Skeletal muscle satellite cell (primary cell): ENCODE data around the gene ZNF292.

ENCODE experiments used
- H3K27me3 ChIP-seq: 2 replicates; pipeline ENCODE4 v1.7.0; 2013; ENCODE audit warnings: low read length; ENCODE audit not compliant: control insufficient read depth, insufficient read depth
- H3K36me3 ChIP-seq: 2 replicates; pipeline ENCODE4 v1.7.0; 2013; ENCODE audit warnings: mild to moderate bottlenecking, control low read depth, low read length; ENCODE audit not compliant: insufficient read depth
- H3K4me1 ChIP-seq: 2 replicates; pipeline ENCODE4 v1.7.0; 2013; ENCODE audit warnings: low read length; ENCODE audit not compliant: control insufficient read depth, insufficient read depth
- H3K4me2 ChIP-seq: 2 replicates; pipeline ENCODE4 v1.7.0; 2013; ENCODE audit warnings: mild to moderate bottlenecking, low read length
- H3K4me3 ChIP-seq: 2 replicates; pipeline ENCODE4 v1.7.0; 2013; ENCODE audit warnings: low read length
- H3K9ac ChIP-seq: 2 replicates; pipeline ENCODE4 v1.7.0; 2013; ENCODE audit warnings: mild to moderate bottlenecking, low read depth, low read length, moderate library complexity
- H3K9me3 ChIP-seq: replicated peaks from 2 replicates; pipeline ENCODE4 v1.7.0; 2013; ENCODE audit warnings: mild to moderate bottlenecking, control low read depth, low read length

The ZNF292 gene

DNA sequence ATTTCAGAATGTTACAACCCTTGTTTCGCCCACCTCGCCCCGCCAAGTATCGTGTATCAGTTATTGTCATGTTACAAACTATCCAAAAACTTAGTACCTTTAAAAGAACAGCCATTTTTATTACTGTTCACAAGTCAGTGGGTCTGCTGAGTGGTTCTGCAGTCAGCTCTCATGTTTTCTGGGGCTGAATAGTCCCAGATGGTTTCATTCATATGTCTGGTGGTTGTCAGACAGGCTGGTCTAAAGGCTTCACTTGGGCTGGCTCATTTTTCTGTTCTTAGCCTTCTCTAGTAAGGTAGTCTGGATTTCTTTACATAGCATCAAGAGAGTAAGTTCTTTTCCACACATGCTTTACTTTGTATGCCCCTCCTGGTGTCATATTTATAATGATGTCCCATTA lies 8.6 kb downstream of the ZNF292 start:
- H3K9ac ChIP-seq = no peak overlapping the region
- H3K36me3 ChIP-seq = no peaks in the 10 kb centered on the region
- H3K27me3 ChIP-seq = no peaks in the 10 kb centered on the region
- no peak overlapping the region for H3K4me2 ChIP-seq
- no peaks in the 10 kb centered on the region for H3K9me3 ChIP-seq
- H3K4me3 ChIP-seq = no peak overlapping the region
- H3K4me1 ChIP-seq = peaks cover 11% of the 10 kb centered on the region

DNA sequence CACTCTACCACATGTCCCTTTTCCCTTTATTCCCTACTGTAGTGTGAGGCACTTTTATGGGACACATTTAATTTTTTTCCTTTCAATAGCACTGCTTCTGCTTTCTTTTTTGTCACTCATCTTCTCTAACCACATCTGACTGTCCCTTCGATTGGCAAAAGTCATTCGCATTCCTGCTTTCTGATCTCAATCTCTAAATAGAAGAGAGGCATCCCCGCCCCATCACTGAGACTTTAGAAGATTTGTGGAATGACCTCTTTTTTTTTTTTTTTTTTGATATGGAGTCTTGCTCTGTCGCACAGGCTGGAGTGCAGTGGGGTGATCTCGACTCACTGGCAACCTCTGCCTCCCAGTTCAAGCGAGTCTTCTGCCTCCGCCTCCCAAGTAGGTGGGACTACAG lies 9.1 kb downstream of the ZNF292 start:
- Histone ChIP-seq H3K4me1 (peaks cover 11% of the 10 kb centered on the region), H3K9ac (no peak overlapping the region), H3K4me2 (no peak overlapping the region), H3K4me3 (no peak overlapping the region), H3K27me3 (no peaks in the 10 kb centered on the region), H3K9me3 (no peaks in the 10 kb centered on the region), H3K36me3 (no peaks in the 10 kb centered on the region)

DNA sequence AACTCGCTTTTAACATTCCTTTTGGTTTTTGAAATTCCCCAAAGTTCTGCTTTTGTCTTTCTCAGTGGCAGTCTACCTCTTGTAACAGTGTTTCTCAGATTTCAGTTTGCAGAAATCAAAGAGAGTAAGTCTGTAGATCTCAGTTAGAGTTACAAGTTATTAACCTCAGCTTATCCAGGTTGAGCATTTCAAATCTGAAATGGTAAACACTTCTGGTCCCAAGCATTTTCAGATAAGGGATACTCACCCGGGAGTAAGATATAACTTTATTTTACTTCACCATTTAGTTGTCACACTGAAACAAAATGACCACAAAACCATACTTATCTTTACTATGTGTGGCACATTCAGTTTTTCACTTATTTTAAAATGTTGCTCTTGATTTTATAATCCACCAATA lies 9.8 kb downstream of the ZNF292 start:
- Histone ChIP-seq H3K9ac (no peak overlapping the region), H3K4me1 (peaks cover 11% of the 10 kb centered on the region), H3K4me2 (no peak overlapping the region), H3K27me3 (no peaks in the 10 kb centered on the region), H3K4me3 (no peak overlapping the region), H3K9me3 (no peaks in the 10 kb centered on the region), H3K36me3 (no peaks in the 10 kb centered on the region)

DNA sequence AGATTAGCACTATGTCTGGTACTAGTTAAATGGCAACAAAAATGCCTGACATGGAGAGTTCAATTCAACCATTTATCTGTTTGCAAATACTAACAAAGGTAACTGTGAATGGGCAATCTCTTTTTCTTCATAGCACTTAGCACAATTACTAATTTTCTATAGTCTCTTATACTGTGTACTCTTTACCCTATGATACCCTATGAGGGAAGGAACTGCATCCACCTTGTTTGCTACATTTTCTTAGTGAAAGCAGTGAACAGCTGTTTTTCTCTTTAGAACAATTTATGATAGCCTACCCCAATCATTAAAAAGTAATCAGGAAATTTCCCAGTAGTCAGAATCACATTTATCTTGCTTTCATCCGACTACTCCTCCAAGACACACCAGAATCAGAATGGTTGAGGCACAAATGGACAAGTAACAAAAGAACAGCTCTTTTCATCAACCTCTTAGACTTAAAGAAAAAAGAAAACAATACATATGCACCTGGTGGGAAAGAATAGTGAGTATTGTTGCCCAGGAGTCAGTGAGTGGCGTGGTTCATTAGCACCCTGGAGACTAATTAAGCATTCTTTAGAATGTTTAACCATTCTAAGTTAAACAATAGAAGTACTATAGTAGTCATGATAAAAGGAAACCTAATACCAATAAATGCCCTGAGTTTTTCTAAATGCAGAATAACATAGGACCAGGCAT lies 16.7 kb downstream of the ZNF292 start:
- Histone ChIP-seq H3K9me3 (no peaks in the 10 kb centered on the region), H3K4me3 (no peak overlapping the region), H3K9ac (no peak overlapping the region), H3K4me2 (no peak overlapping the region), H3K4me1 (no peaks in the 10 kb centered on the region), H3K36me3 (no peaks in the 10 kb centered on the region), H3K27me3 (no peaks in the 10 kb centered on the region)

DNA sequence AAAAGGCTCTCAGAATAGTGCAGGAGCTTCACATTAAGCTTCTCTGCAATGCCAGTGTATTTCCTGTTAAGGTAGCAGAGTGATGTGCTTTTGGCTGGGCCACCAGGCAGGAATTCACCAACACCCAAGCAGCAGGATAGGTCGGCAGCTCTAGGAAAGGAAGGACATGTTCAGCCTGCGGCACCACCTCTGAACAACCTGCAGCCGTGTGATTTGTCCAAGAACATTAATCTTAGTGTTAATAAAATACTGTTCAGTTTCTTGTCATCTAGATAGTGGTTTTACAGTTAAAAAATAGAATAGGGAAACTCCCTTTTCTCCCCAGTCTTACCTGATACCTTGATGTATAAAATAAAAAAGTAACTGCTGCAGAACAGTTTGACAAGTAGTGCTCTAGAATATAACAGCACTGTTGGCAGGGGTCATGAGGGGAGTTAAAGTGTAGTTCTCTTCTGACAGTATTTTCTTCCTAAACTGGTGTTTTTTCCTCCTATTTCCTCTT lies 18.8 kb downstream of the ZNF292 start:
- no peaks in the 10 kb centered on the region for H3K4me1 ChIP-seq
- no peaks in the 10 kb centered on the region for H3K9me3 ChIP-seq
- no peaks in the 10 kb centered on the region for H3K27me3 ChIP-seq
- no peak overlapping the region for H3K4me2 ChIP-seq
- H3K36me3 ChIP-seq = no peaks in the 10 kb centered on the region
- no peak overlapping the region for H3K4me3 ChIP-seq
- H3K9ac ChIP-seq = no peak overlapping the region

DNA sequence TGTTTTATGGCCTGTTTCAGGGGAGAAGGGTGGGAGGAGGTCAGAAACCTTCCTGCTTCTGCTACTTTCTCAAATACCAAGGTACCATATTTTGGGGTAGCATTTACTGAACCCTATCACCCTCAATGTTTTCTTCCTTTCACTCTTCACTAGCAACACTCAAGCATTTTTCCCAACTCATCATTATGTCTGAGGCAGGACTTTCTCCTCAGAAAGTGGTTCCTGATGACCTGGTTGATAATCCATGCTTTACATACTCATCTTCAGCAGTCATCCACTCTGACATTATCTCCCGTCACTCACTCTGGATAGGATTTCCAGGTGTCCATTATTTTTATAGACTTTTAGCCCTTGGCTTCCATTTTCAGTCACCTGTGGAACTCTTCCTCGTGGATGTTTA lies 21.1 kb downstream of the ZNF292 start:
- Histone ChIP-seq H3K36me3 (no peaks in the 10 kb centered on the region), H3K4me1 (no peaks in the 10 kb centered on the region), H3K4me3 (no peak overlapping the region), H3K4me2 (no peak overlapping the region), H3K9me3 (no peaks in the 10 kb centered on the region), H3K27me3 (no peaks in the 10 kb centered on the region), H3K9ac (no peak overlapping the region)

DNA sequence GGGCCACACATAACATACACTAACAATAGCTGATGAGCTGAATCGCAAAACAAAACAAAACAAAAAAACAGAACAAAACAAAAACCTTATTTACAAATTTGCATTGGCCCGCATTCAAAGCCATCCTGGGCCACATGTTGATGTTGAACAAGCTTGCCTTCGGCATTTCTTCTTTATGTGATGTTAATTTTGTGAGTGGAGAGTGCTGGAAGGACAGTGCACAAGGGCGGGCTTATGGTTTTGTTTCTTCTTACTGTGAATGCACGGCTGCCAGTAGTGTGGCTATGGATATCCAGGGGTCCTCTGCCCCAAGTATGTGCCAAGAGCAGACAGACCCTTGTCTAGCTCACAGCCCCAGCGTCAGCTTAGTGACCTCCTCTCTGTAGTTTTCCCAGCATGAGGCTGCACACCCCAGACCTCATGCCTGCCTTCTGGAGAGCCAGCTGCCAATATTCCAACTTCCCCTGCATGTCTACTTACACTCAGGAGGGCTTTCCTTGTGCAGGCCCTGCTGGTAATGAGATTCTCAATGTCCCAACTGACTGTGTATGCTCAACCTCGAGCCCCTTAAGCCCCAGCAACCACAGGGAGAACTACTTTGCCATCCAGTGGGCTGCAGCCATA lies 24.9 kb downstream of the ZNF292 start:
- no peak overlapping the region for H3K4me3 ChIP-seq
- H3K9ac ChIP-seq = no peak overlapping the region
- H3K4me1 ChIP-seq = peaks cover 9% of the 10 kb centered on the region
- H3K9me3 ChIP-seq = no peaks in the 10 kb centered on the region
- no peak overlapping the region for H3K4me2 ChIP-seq
- no peaks in the 10 kb centered on the region for H3K27me3 ChIP-seq
- H3K36me3 ChIP-seq = no peaks in the 10 kb centered on the region

DNA sequence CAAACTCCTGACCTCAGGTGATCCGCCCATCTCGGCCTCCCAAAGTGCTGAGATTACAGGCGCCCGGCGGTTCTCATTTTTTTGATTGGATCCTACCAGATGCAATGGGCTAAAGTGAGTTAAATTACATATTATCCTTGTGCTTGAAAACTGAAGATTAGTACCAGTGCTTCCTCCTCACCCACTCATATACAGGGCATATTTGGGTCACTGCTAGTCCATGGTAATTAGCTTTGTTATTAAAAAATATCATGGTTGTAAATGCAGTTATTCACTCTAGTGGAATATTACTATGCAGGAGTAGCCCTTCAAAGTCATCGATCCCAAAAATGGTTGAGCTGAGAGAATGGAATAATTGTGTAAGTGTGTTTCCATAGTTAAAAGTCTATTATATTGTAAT lies 26.5 kb downstream of the ZNF292 start:
- Histone ChIP-seq H3K36me3 (peaks cover 4% of the 10 kb centered on the region), H3K9ac (no peak overlapping the region), H3K9me3 (no peaks in the 10 kb centered on the region), H3K4me2 (no peak overlapping the region), H3K4me1 (peaks cover 9% of the 10 kb centered on the region), H3K27me3 (no peaks in the 10 kb centered on the region), H3K4me3 (no peak overlapping the region)

DNA sequence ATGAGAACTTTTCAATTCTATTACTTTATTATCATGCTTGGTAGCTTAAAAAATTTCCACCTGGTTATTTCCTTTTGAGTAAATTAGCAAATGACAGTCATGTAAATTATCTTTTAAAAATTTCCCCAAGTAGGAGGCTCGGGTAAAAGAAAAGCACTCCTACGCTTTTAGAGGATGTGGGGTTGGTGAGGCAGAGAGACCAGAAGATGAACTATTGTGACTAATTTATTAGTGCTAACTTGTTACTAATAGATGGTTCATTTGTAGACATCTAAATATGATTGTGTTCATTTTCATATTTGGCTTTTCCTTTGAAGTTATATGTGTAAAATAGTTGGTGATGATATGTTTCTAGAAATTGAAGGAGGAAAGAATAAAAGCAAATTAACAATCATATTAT lies 27.0 kb downstream of the ZNF292 start:
- no peaks in the 10 kb centered on the region for H3K9me3 ChIP-seq
- H3K4me2 ChIP-seq = no peak overlapping the region
- H3K4me3 ChIP-seq = no peak overlapping the region
- H3K27me3 ChIP-seq = no peaks in the 10 kb centered on the region
- H3K36me3 ChIP-seq = peaks cover 4% of the 10 kb centered on the region
- no peak overlapping the region for H3K9ac ChIP-seq
- H3K4me1 ChIP-seq = peaks cover 9% of the 10 kb centered on the region

DNA sequence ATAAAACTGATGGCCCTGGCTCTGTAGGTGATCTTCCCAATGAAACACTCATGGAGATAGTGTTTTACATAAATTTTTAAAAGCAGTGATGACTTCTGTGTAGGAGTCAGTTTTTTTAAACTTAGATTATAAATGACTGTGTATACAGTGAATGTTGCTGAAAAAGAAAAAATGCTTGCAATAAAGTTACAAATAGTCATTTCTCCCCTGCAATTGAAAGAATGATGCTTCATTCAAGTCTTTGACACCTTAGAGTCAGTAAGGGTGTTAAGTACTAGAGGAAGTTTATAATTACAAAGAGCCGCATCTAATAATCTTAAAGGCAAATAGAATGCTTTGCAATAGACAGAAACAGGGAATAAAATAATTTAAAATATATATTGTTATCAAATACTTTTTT lies 27.6 kb downstream of the ZNF292 start:
- no peak overlapping the region for H3K4me2 ChIP-seq
- no peak overlapping the region for H3K9ac ChIP-seq
- H3K4me1 ChIP-seq = peaks cover 9% of the 10 kb centered on the region
- H3K9me3 ChIP-seq = no peaks in the 10 kb centered on the region
- peaks cover 4% of the 10 kb centered on the region for H3K36me3 ChIP-seq
- H3K27me3 ChIP-seq = no peaks in the 10 kb centered on the region
- H3K4me3 ChIP-seq = no peak overlapping the region

DNA sequence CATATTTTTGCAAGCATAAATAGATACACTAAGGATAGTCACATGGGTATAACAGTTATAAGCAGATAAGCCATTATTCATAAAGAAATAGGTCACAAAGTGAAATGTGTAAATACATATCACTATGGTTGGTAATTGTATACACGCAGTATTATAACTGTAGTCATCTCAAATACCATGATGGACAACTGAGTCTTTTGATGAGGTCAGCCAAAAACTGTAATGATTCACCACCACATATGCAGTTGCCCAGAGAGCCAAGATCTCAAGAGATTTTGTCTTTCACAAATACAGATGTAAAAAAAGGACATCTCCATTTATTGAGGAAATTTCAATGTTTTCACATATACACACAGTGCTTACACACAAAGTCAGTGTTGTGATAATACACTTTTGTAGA lies 28.3 kb downstream of the ZNF292 start:
- Histone ChIP-seq H3K4me3 (no peak overlapping the region), H3K9ac (no peak overlapping the region), H3K4me2 (no peak overlapping the region), H3K4me1 (peaks cover 9% of the 10 kb centered on the region), H3K27me3 (no peaks in the 10 kb centered on the region), H3K9me3 (no peaks in the 10 kb centered on the region), H3K36me3 (peaks cover 4% of the 10 kb centered on the region)

DNA sequence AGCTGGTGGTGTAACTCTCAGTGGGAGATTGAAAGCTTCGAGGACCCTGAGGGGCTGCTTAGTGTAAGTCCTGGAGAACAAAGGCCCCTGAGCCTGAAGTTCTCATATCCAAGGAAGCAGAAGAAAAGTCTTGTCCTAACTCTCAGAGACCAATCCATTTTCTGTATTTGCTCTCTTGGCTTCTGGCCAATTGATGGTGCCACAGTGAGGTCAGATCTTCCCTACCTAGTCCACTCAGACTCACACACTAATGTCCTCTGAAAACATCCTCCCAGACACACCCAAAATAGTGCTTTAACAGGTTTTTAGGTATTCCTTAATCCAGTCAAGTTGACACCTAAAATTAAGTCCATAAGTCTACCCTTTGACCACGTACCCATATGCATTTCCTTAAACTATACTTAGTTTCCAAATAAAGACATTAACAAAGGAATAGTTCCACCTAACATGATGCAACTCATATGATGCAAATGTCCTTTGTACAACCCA lies 29.4 kb downstream of the ZNF292 start:
- no peak overlapping the region for H3K9ac ChIP-seq
- no peaks in the 10 kb centered on the region for H3K27me3 ChIP-seq
- H3K4me1 ChIP-seq = peaks cover 9% of the 10 kb centered on the region
- H3K36me3 ChIP-seq = peaks cover 4% of the 10 kb centered on the region
- no peaks in the 10 kb centered on the region for H3K9me3 ChIP-seq
- no peak overlapping the region for H3K4me2 ChIP-seq
- no peak overlapping the region for H3K4me3 ChIP-seq
